ENCODE data around the gene ZNF132.

GRCh38 chr19:58453743-58454142 lies 13.8 kb upstream of the ZNF132 start:
- TF ChIP-seq, protein P1, sequence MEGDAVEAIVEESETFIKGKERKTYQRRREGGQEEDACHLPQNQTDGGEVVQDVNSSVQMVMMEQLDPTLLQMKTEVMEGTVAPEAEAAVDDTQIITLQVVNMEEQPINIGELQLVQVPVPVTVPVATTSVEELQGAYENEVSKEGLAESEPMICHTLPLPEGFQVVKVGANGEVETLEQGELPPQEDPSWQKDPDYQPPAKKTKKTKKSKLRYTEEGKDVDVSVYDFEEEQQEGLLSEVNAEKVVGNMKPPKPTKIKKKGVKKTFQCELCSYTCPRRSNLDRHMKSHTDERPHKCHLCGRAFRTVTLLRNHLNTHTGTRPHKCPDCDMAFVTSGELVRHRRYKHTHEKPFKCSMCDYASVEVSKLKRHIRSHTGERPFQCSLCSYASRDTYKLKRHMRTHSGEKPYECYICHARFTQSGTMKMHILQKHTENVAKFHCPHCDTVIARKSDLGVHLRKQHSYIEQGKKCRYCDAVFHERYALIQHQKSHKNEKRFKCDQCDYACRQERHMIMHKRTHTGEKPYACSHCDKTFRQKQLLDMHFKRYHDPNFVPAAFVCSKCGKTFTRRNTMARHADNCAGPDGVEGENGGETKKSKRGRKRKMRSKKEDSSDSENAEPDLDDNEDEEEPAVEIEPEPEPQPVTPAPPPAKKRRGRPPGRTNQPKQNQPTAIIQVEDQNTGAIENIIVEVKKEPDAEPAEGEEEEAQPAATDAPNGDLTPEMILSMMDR (IDR thresholded peaks at IDR 0.05) = no peak
- no peak for TF ChIP-seq EZH2 (IDR thresholded peaks at IDR 0.05)

Measured in neural progenitor cell (in vitro differentiated cells).